H1 (cell line): ENCODE data around the gene TTC32. TPM values are rescaled to one million over a fixed set of nuclear protein-coding genes. Genes with fewer than 3 reads are reported as not detected.

ENCODE experiments used
- CTCF ChIA-PET: fragments of 300-600 bp; sonication (Branson Sonifier 250); formaldehyde crosslinking; loops from one replicate; lab custom pipeline; 2021; ENCODE audit not compliant: partially characterized antibody; lab: Charles Lee
- POLR2A ChIA-PET: fragments of 300-600 bp; sonication (Branson Sonifier 250); formaldehyde crosslinking; loops from one replicate; lab custom pipeline; 2021; ENCODE audit warnings: inconsistent platforms; ENCODE audit not compliant: partially characterized antibody; lab: Charles Lee
- DNase-seq, 2 experiments: peaks; one replicate each; pipeline versions ENCODE4 v3.0.0 to v3.0.0-alpha.2; 2010 to 2022; ENCODE audit warnings: low spot score in 2 of 2, low read depth in 1 of 2, mixed read lengths in 1 of 2
- FAIRE-seq: peaks from 2 replicates; lab custom pipeline; 2011; peaks lifted over from hg19 to GRCh38; lab: Jason Lieb, UNC
- H2AFZ ChIP-seq: 2 replicates; pipeline ENCODE4 v1.8.1; 2012; ENCODE audit warnings: low read length, inconsistent platforms
- H2AK5ac ChIP-seq: 2 replicates; pipeline ENCODE4 v1.6.1; 2013; ENCODE audit warnings: low read depth, low read length
- H2BK120ac ChIP-seq: replicated peaks from 2 replicates; pipeline ENCODE3; 2013; ENCODE audit warnings: low read depth, low read length, inconsistent platforms
- H2BK12ac ChIP-seq: 2 replicates; pipeline ENCODE4 v1.6.1; 2013; ENCODE audit warnings: low read depth, low read length
- H2BK15ac ChIP-seq: 2 replicates; pipeline ENCODE4 v1.6.1; 2013; ENCODE audit warnings: low read length
- H2BK20ac ChIP-seq: 2 replicates; pipeline ENCODE4 v1.6.1; 2013; ENCODE audit warnings: low read length
- H2BK5ac ChIP-seq: 2 replicates; pipeline ENCODE4 v1.6.1; 2013; ENCODE audit warnings: low read depth, low read length
- H3K14ac ChIP-seq: 2 replicates; pipeline ENCODE4 v1.6.1; 2013; ENCODE audit warnings: inconsistent platforms; ENCODE audit not compliant: insufficient read length
- H3K18ac ChIP-seq: 2 replicates; pipeline ENCODE4 v1.6.1; 2013; ENCODE audit warnings: low read length; ENCODE audit errors: extremely low read depth
- H3K23ac ChIP-seq: 2 replicates; pipeline ENCODE4 v1.6.1; 2013; ENCODE audit warnings: inconsistent platforms; ENCODE audit not compliant: insufficient read length
- H3K23me2 ChIP-seq: 2 replicates; pipeline ENCODE4 v1.6.1; 2013; ENCODE audit warnings: low read depth, low read length
- H3K27ac ChIP-seq: 2 replicates; pipeline ENCODE4 v1.6.1; 2011; ENCODE audit warnings: low read depth, low read length, inconsistent platforms
- H3K27me3 ChIP-seq, 4 experiments: replicated peaks in 1 of 4; 1 replicate in 1 of 4; 2 replicates in 3 of 4; pipeline versions ENCODE4 v1.6.1 to v1.8.1; 2011 to 2013; ENCODE audit warnings: low read length in 3 of 4, mild to moderate bottlenecking in 3 of 4, inconsistent platforms in 2 of 4, mixed read lengths in 2 of 4, moderate library complexity in 1 of 4; ENCODE audit not compliant: control insufficient read depth in 3 of 4, insufficient read depth in 3 of 4; ENCODE audit errors: extremely low read depth in 1 of 4
- H3K36me3 ChIP-seq, 4 experiments: 2 replicates each; pipeline versions ENCODE4 v1.6.1 to v1.8.1; 2011 to 2013; ENCODE audit warnings: mild to moderate bottlenecking in 4 of 4, low read length in 3 of 4, moderate library complexity in 2 of 4, control low read depth in 1 of 4, inconsistent platforms in 1 of 4; ENCODE audit not compliant: insufficient read depth in 4 of 4, control insufficient read depth in 2 of 4
- H3K4ac ChIP-seq: replicated peaks from 2 replicates; pipeline ENCODE3; 2013; ENCODE audit warnings: low read length, low read depth, mixed read lengths, inconsistent platforms; ENCODE audit not compliant: insufficient read length
- H3K4me1 ChIP-seq, 4 experiments: replicated peaks in 1 of 4; 1 replicate in 1 of 4; 2 replicates in 3 of 4; pipeline versions ENCODE4 v1.6.1 to v1.8.1; 2011 to 2013; ENCODE audit warnings: low read length in 3 of 4, inconsistent platforms in 2 of 4, mixed read lengths in 1 of 4; ENCODE audit not compliant: insufficient read depth in 4 of 4, control insufficient read depth in 3 of 4
- H3K4me2 ChIP-seq, 2 experiments: 2 replicates each; pipeline versions ENCODE4 v1.6.1 to v1.8.1; 2011 to 2013; ENCODE audit warnings: low read depth in 2 of 2, low read length in 2 of 2, control low read depth in 1 of 2, inconsistent platforms in 1 of 2, mild to moderate bottlenecking in 1 of 2; ENCODE audit not compliant: insufficient read depth in 1 of 2
- H3K4me3 ChIP-seq, 4 experiments: fragments of 200-600, 300-600 bp in 1 of 4; sonication (generic), shearing (Covaris generic), sonication (Bioruptor Twin) in 1 of 4; 2 replicates each; pipeline versions ENCODE4 v1.5.1 to v1.8.1; 2011 to 2016; ENCODE audit warnings: low read length in 4 of 4, low read depth in 3 of 4, control low read depth in 2 of 4, inconsistent platforms in 2 of 4, mild to moderate bottlenecking in 2 of 4, mixed read lengths in 1 of 4, moderate library complexity in 1 of 4; ENCODE audit not compliant: insufficient read depth in 2 of 4; ENCODE audit errors: extremely low read depth in 1 of 4
- H3K56ac ChIP-seq: replicated peaks from 2 replicates; pipeline ENCODE3; 2013; ENCODE audit warnings: low read depth, mild to moderate bottlenecking, mixed read lengths, low read length, inconsistent platforms; ENCODE audit not compliant: insufficient read length
- H3K79me1 ChIP-seq: 2 replicates; pipeline ENCODE4 v1.6.1; 2013; ENCODE audit warnings: low read depth, low read length, control low read depth
- H3K79me2 ChIP-seq, 2 experiments: 2 replicates each; pipeline versions ENCODE4 v1.6.1 to v1.8.1; 2012 to 2013; ENCODE audit warnings: low read length in 2 of 2, mild to moderate bottlenecking in 2 of 2, inconsistent platforms in 1 of 2; ENCODE audit not compliant: insufficient read depth in 2 of 2, control insufficient read depth in 1 of 2
- H3K9ac ChIP-seq, 4 experiments: replicated peaks in 1 of 4; 1 replicate in 1 of 4; 2 replicates in 3 of 4; pipeline versions ENCODE4 v1.6.1 to v1.8.1; 2011 to 2013; ENCODE audit warnings: low read depth in 3 of 4, low read length in 3 of 4, control low read depth in 2 of 4, mild to moderate bottlenecking in 2 of 4, moderate library complexity in 2 of 4, inconsistent platforms in 1 of 4; ENCODE audit errors: extremely low read depth in 1 of 4
- H3K9me3 ChIP-seq, 2 experiments: 2 replicates each; pipeline versions ENCODE4 v1.6.1 to v1.8.1; 2012 to 2013; ENCODE audit warnings: mild to moderate bottlenecking in 2 of 2, moderate library complexity in 2 of 2, control low read depth in 1 of 2, inconsistent platforms in 1 of 2, low read depth in 1 of 2, low read length in 1 of 2, mixed read lengths in 1 of 2; ENCODE audit not compliant: insufficient read depth in 2 of 2
- H4K20me1 ChIP-seq, 2 experiments: replicated peaks in 1 of 2; 2 replicates each; pipeline versions ENCODE3 to v1.8.1; 2011 to 2013; ENCODE audit warnings: inconsistent platforms in 2 of 2, low read length in 2 of 2, mild to moderate bottlenecking in 1 of 2; ENCODE audit not compliant: insufficient read depth in 2 of 2, control insufficient read depth in 1 of 2
- H4K5ac ChIP-seq: 2 replicates; pipeline ENCODE4 v1.6.1; 2013; ENCODE audit warnings: low read length, low read depth, mixed read lengths, inconsistent platforms; ENCODE audit not compliant: insufficient read length
- H4K8ac ChIP-seq: 2 replicates; pipeline ENCODE4 v1.8.0; 2013; ENCODE audit warnings: mild to moderate bottlenecking, moderate library complexity, low read length, inconsistent platforms; ENCODE audit not compliant: insufficient read depth; ENCODE audit errors: extremely low read depth
- H4K91ac ChIP-seq: replicated peaks from 2 replicates; pipeline ENCODE3; 2013; ENCODE audit warnings: low read length, mixed read lengths, inconsistent platforms; ENCODE audit not compliant: insufficient read length
- BACH1 ChIP-seq: IDR thresholded peaks from 2 replicates; pipeline ENCODE4 v1.6.1; 2012; ENCODE audit warnings: low read length, improper control_type of control experiment
- GTF2F1 ChIP-seq: IDR thresholded peaks from 2 replicates; pipeline ENCODE4 v1.6.1; 2012; ENCODE audit warnings: low read depth, low read length, improper control_type of control experiment, borderline replicate concordance
- JUND ChIP-seq: IDR thresholded peaks from 2 replicates; pipeline ENCODE4 v1.6.1; 2011; ENCODE audit warnings: mild to moderate bottlenecking, improper control_type of control experiment, low read length
- KDM1A ChIP-seq: fragments of 200-600, 300-600 bp; sonication (generic); IDR thresholded peaks from 2 replicates; pipeline ENCODE4 v1.7.1; 2016; ENCODE audit warnings: mild to moderate bottlenecking, low read length, borderline replicate concordance
- POLR2A ChIP-seq, 2 experiments: IDR thresholded peaks; 1 replicate in 1 of 2; 2 replicates in 1 of 2; pipeline ENCODE4 v1.6.1; 2011; ENCODE audit warnings: low read depth in 2 of 2, low read length in 2 of 2, mild to moderate bottlenecking in 2 of 2; ENCODE audit errors: control extremely low read depth in 1 of 2
- RBBP5 ChIP-seq: IDR thresholded peaks from 2 replicates; pipeline ENCODE4 v1.7.1; 2012; ENCODE audit warnings: low read depth, mild to moderate bottlenecking, inconsistent platforms, low read length, moderate library complexity, borderline replicate concordance
- SUZ12 ChIP-seq: fragments of 200-600 bp; sonication (generic); IDR thresholded peaks from 2 replicates; pipeline ENCODE4 v1.6.1; 2012; ENCODE audit warnings: mild to moderate bottlenecking, inconsistent platforms, low read length, moderate library complexity, mixed read lengths
- TBP ChIP-seq: IDR thresholded peaks from 2 replicates; pipeline ENCODE4 v1.6.1; 2011; ENCODE audit warnings: low read depth, low read length, improper control_type of control experiment
- TCF12 ChIP-seq: IDR thresholded peaks from 2 replicates; pipeline ENCODE4 v1.6.1; 2011; ENCODE audit warnings: low read depth, mild to moderate bottlenecking, low read length
- TEAD4 ChIP-seq: IDR thresholded peaks from 2 replicates; pipeline ENCODE4 v1.6.1; 2012; ENCODE audit warnings: low read depth, low read length, inconsistent platforms, mixed read lengths
- ZNF274 ChIP-seq: IDR thresholded peaks from 2 replicates; pipeline ENCODE4 v1.7.0; 2012; ENCODE audit warnings: low read length, borderline replicate concordance; ENCODE audit errors: extremely low read depth
- WGBS, 2 experiments: shearing (Covaris generic) in 1 of 2; methylation state at CpG; one replicate each; pipeline versions ENCODE4 v1.1.6 to v1.1.7; 2013 to 2015; ENCODE audit warnings: low lambda C conversion rate in 2 of 2, mixed read lengths in 2 of 2, inconsistent platforms in 1 of 2, low coverage in 1 of 2, missing lambda C conversion rate in 1 of 2; ENCODE audit not compliant: insufficient replicate concordance in 2 of 2, insufficient coverage in 1 of 2, insufficient read length in 1 of 2; ENCODE audit errors: extremely low coverage in 1 of 2, missing lambda C conversion rate in 1 of 2; 5-methylcytosine and 5-hydroxymethylcytosine counted together
- polyA plus RNA-seq, 7 experiments: library from polyadenylated mRNA; depleted of rRNA in 3 of 7; stranded (reverse) in 5 of 7; unstranded in 2 of 7; fragments of >200 nt in 5 of 7; fragments of 200-250 nt in 2 of 7; gene quantifications; 1 replicate in 5 of 7; 2 replicates in 1 of 7; 4 replicates in 1 of 7; pipeline versions ENCODE4 v1.2.1 to v1.2.3, GENCODE V29; 2011 to 2013; ENCODE audit warnings: missing spikeins in 2 of 7, mixed read lengths in 2 of 7
- total RNA-seq: library from RNA; stranded (reverse); fragmentation: NEBNext Ultra II Directional; extraction: Animal tissue kit (Norgen Biotek cat#: 25700); gene quantifications from 2 replicates; pipeline ENCODE4 v1.2.1, GENCODE V29; 2021
- TF ChIP-seq, protein P1 (sequence below): IDR thresholded peaks from 2 replicates; pipeline ENCODE4 v1.6.1; 2011; ENCODE audit warnings: low read depth, mild to moderate bottlenecking, low read length; ENCODE audit not compliant: insufficient read depth

The TTC32 gene
- total and polyA plus RNA-seq, 2 of the 8 experiments (the other 6 are each of a cell fraction or from before 2014, with no cell fraction given): 6.8 to 8.7 TPM

DNA sequence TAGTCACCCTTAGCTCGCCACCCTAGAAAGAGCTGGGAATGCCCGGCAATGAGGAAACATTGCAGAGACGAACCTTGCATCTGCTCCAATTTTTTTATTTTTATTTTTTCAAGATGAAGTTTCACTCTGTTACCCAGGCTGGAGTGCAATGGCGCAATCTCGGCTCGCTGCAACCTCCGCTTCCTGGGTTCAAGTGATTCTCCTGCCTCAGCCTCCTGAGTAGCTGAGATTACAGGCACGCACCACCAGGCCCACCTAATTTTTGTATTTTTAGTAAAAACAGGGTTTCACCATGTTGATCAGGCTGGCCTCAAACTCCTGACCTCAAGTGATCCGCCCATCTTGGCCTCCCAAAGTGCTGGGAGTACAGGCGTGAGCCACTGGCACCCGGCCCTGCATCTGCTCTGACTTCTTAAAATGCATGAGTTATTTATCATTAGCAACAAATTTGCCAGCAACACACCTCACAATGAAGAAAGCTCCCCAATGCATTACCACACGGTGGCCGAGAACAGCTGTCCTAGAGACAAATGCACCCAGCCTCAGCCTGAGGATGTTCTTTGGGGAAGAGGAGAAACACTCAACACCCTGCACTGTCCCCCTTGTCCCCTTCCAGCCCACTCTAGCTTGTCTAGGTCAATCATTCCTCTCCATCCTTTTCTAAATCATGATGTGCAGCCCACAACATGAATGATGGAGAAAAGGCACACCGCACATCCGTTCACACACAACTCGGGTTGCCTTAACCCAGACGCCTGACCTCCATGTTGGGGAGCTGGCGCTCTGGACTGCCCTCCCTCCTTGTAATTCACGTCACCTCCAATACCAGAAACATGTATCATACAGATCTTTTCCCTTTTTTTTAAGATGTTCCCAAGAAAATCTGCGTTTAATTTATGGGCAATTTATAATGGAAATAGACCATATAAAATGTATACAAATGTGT, 46.9 kb downstream of the TTC32 start:
- Histone ChIP-seq H4K5ac (no peak overlapping the region), H3K4ac (no peak overlapping the region), H2AK5ac (no peak overlapping the region), H2BK20ac (no peak overlapping the region), H2BK12ac (no peak overlapping the region), H2BK5ac (no peak overlapping the region), H3K14ac (no peak overlapping the region), H2AFZ (no peak overlapping the region), H3K79me2 (no peaks in the 10 kb centered on the region), H3K36me3 (no peaks in the 10 kb centered on the region), H3K56ac (no peak overlapping the region), H3K4me2 (no peak overlapping the region), H3K4me3 (no peak overlapping the region), H3K9ac (no peak overlapping the region), H4K91ac (no peak overlapping the region), H4K20me1 (no peaks in the 10 kb centered on the region), H2BK15ac (no peak overlapping the region), H3K23ac (no peak overlapping the region), H3K9me3 (no peaks in the 10 kb centered on the region), H3K27me3 (no peaks in the 10 kb centered on the region; a peak in 1 of 7 replicates), H3K79me1 (no peaks in the 10 kb centered on the region), H2BK120ac (no peak overlapping the region), H3K23me2 (no peaks in the 10 kb centered on the region), H4K8ac (no peak overlapping the region), H3K18ac (no peak overlapping the region), H3K27ac (no peak overlapping the region), H3K4me1 (peaks cover 0 to 4% (median 2%) of the 10 kb centered on the region in 4 experiments; a peak in 4 of 7 replicates)
- POLR2A ChIA-PET: no interaction called here
- 93% methylated on average over 20 of the region's 20 CpGs; no CpG with 5 or more reads in 1 of the 2 experiments for WGBS, 2 experiments
- FAIRE-seq (no peak), DNase-seq (no peak)
- CTCF ChIA-PET: interaction anchor here (0.7 to 2.0 kb wide), 6 partner anchors 8 to 468 kb away, joined by 3 to 6 read pairs (median 3); no protein-coding TSS in a partner anchor
- TF ChIP-seq KDM1A: no peak
- no peak for TF ChIP-seq GTF2F1
- no peak for TF ChIP-seq TCF12
- TF ChIP-seq, protein P1, sequence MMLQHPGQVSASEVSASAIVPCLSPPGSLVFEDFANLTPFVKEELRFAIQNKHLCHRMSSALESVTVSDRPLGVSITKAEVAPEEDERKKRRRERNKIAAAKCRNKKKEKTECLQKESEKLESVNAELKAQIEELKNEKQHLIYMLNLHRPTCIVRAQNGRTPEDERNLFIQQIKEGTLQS: no peak
- TF ChIP-seq POLR2A (IDR thresholded peaks at IDR 0.05; ENCODE audit: control extremely low read depth in 1 of 2, low read depth in 2 of 2, low read length in 2 of 2): no peak
- no peak for TF ChIP-seq RBBP5
- TF ChIP-seq SUZ12: no peak
- no peak for TF ChIP-seq TBP
- TF ChIP-seq TEAD4: no peak
- no peak for TF ChIP-seq JUND
- no peak for TF ChIP-seq ZNF274
- no peak for TF ChIP-seq BACH1
